H1 (cell line): ENCODE measurements around the gene PANX3. TPM values are rescaled to one million over a fixed set of nuclear protein-coding genes. Genes with fewer than 3 reads are reported as not detected.

Experiments used
- CTCF ChIA-PET: fragments of 300-600 bp; sonication (Branson Sonifier 250); formaldehyde crosslinking; loops from one replicate; lab custom pipeline; 2021; ENCODE audit not compliant: partially characterized antibody; lab: Charles Lee
- POLR2A ChIA-PET: fragments of 300-600 bp; sonication (Branson Sonifier 250); formaldehyde crosslinking; loops from one replicate; lab custom pipeline; 2021; ENCODE audit warnings: inconsistent platforms; ENCODE audit not compliant: partially characterized antibody; lab: Charles Lee
- DNase-seq, 2 experiments: peaks; one replicate each; pipeline versions ENCODE4 v3.0.0 to v3.0.0-alpha.2; 2010 to 2022; ENCODE audit warnings: low spot score in 2 of 2, low read depth in 1 of 2, mixed read lengths in 1 of 2
- FAIRE-seq: peaks from 2 replicates; lab custom pipeline; 2011; peaks lifted over from hg19 to GRCh38; lab: Jason Lieb, UNC
- H2AFZ ChIP-seq: 2 replicates; pipeline ENCODE4 v1.8.1; 2012; ENCODE audit warnings: low read length, inconsistent platforms
- H2AK5ac ChIP-seq: 2 replicates; pipeline ENCODE4 v1.6.1; 2013; ENCODE audit warnings: low read depth, low read length
- H2BK120ac ChIP-seq: replicated peaks from 2 replicates; pipeline ENCODE3; 2013; ENCODE audit warnings: low read depth, low read length, inconsistent platforms
- H2BK12ac ChIP-seq: 2 replicates; pipeline ENCODE4 v1.6.1; 2013; ENCODE audit warnings: low read depth, low read length
- H2BK15ac ChIP-seq: 2 replicates; pipeline ENCODE4 v1.6.1; 2013; ENCODE audit warnings: low read length
- H2BK20ac ChIP-seq: 2 replicates; pipeline ENCODE4 v1.6.1; 2013; ENCODE audit warnings: low read length
- H2BK5ac ChIP-seq: 2 replicates; pipeline ENCODE4 v1.6.1; 2013; ENCODE audit warnings: low read depth, low read length
- H3K14ac ChIP-seq: 2 replicates; pipeline ENCODE4 v1.6.1; 2013; ENCODE audit warnings: inconsistent platforms; ENCODE audit not compliant: insufficient read length
- H3K18ac ChIP-seq: 2 replicates; pipeline ENCODE4 v1.6.1; 2013; ENCODE audit warnings: low read length; ENCODE audit errors: extremely low read depth
- H3K23ac ChIP-seq: 2 replicates; pipeline ENCODE4 v1.6.1; 2013; ENCODE audit warnings: inconsistent platforms; ENCODE audit not compliant: insufficient read length
- H3K23me2 ChIP-seq: 2 replicates; pipeline ENCODE4 v1.6.1; 2013; ENCODE audit warnings: low read depth, low read length
- H3K27ac ChIP-seq: 2 replicates; pipeline ENCODE4 v1.6.1; 2011; ENCODE audit warnings: low read depth, low read length, inconsistent platforms
- H3K27me3 ChIP-seq, 4 experiments: replicated peaks in 1 of 4; 1 replicate in 1 of 4; 2 replicates in 3 of 4; pipeline versions ENCODE4 v1.6.1 to v1.8.1; 2011 to 2013; ENCODE audit warnings: low read length in 3 of 4, mild to moderate bottlenecking in 3 of 4, inconsistent platforms in 2 of 4, mixed read lengths in 2 of 4, moderate library complexity in 1 of 4; ENCODE audit not compliant: control insufficient read depth in 3 of 4, insufficient read depth in 3 of 4; ENCODE audit errors: extremely low read depth in 1 of 4
- H3K36me3 ChIP-seq, 4 experiments: 2 replicates each; pipeline versions ENCODE4 v1.6.1 to v1.8.1; 2011 to 2013; ENCODE audit warnings: mild to moderate bottlenecking in 4 of 4, low read length in 3 of 4, moderate library complexity in 2 of 4, control low read depth in 1 of 4, inconsistent platforms in 1 of 4; ENCODE audit not compliant: insufficient read depth in 4 of 4, control insufficient read depth in 2 of 4
- H3K4ac ChIP-seq: replicated peaks from 2 replicates; pipeline ENCODE3; 2013; ENCODE audit warnings: low read length, low read depth, mixed read lengths, inconsistent platforms; ENCODE audit not compliant: insufficient read length
- H3K4me1 ChIP-seq, 4 experiments: replicated peaks in 1 of 4; 1 replicate in 1 of 4; 2 replicates in 3 of 4; pipeline versions ENCODE4 v1.6.1 to v1.8.1; 2011 to 2013; ENCODE audit warnings: low read length in 3 of 4, inconsistent platforms in 2 of 4, mixed read lengths in 1 of 4; ENCODE audit not compliant: insufficient read depth in 4 of 4, control insufficient read depth in 3 of 4
- H3K4me2 ChIP-seq, 2 experiments: 2 replicates each; pipeline versions ENCODE4 v1.6.1 to v1.8.1; 2011 to 2013; ENCODE audit warnings: low read depth in 2 of 2, low read length in 2 of 2, control low read depth in 1 of 2, inconsistent platforms in 1 of 2, mild to moderate bottlenecking in 1 of 2; ENCODE audit not compliant: insufficient read depth in 1 of 2
- H3K4me3 ChIP-seq, 4 experiments: fragments of 200-600, 300-600 bp in 1 of 4; sonication (generic), shearing (Covaris generic), sonication (Bioruptor Twin) in 1 of 4; 2 replicates each; pipeline versions ENCODE4 v1.5.1 to v1.8.1; 2011 to 2016; ENCODE audit warnings: low read length in 4 of 4, low read depth in 3 of 4, control low read depth in 2 of 4, inconsistent platforms in 2 of 4, mild to moderate bottlenecking in 2 of 4, mixed read lengths in 1 of 4, moderate library complexity in 1 of 4; ENCODE audit not compliant: insufficient read depth in 2 of 4; ENCODE audit errors: extremely low read depth in 1 of 4
- H3K56ac ChIP-seq: replicated peaks from 2 replicates; pipeline ENCODE3; 2013; ENCODE audit warnings: low read depth, mild to moderate bottlenecking, mixed read lengths, low read length, inconsistent platforms; ENCODE audit not compliant: insufficient read length
- H3K79me1 ChIP-seq: 2 replicates; pipeline ENCODE4 v1.6.1; 2013; ENCODE audit warnings: low read depth, low read length, control low read depth
- H3K79me2 ChIP-seq, 2 experiments: 2 replicates each; pipeline versions ENCODE4 v1.6.1 to v1.8.1; 2012 to 2013; ENCODE audit warnings: low read length in 2 of 2, mild to moderate bottlenecking in 2 of 2, inconsistent platforms in 1 of 2; ENCODE audit not compliant: insufficient read depth in 2 of 2, control insufficient read depth in 1 of 2
- H3K9ac ChIP-seq, 4 experiments: replicated peaks in 1 of 4; 1 replicate in 1 of 4; 2 replicates in 3 of 4; pipeline versions ENCODE4 v1.6.1 to v1.8.1; 2011 to 2013; ENCODE audit warnings: low read depth in 3 of 4, low read length in 3 of 4, control low read depth in 2 of 4, mild to moderate bottlenecking in 2 of 4, moderate library complexity in 2 of 4, inconsistent platforms in 1 of 4; ENCODE audit errors: extremely low read depth in 1 of 4
- H3K9me3 ChIP-seq, 2 experiments: 2 replicates each; pipeline versions ENCODE4 v1.6.1 to v1.8.1; 2012 to 2013; ENCODE audit warnings: mild to moderate bottlenecking in 2 of 2, moderate library complexity in 2 of 2, control low read depth in 1 of 2, inconsistent platforms in 1 of 2, low read depth in 1 of 2, low read length in 1 of 2, mixed read lengths in 1 of 2; ENCODE audit not compliant: insufficient read depth in 2 of 2
- H4K20me1 ChIP-seq, 2 experiments: replicated peaks in 1 of 2; 2 replicates each; pipeline versions ENCODE3 to v1.8.1; 2011 to 2013; ENCODE audit warnings: inconsistent platforms in 2 of 2, low read length in 2 of 2, mild to moderate bottlenecking in 1 of 2; ENCODE audit not compliant: insufficient read depth in 2 of 2, control insufficient read depth in 1 of 2
- H4K5ac ChIP-seq: 2 replicates; pipeline ENCODE4 v1.6.1; 2013; ENCODE audit warnings: low read length, low read depth, mixed read lengths, inconsistent platforms; ENCODE audit not compliant: insufficient read length
- H4K8ac ChIP-seq: 2 replicates; pipeline ENCODE4 v1.8.0; 2013; ENCODE audit warnings: mild to moderate bottlenecking, moderate library complexity, low read length, inconsistent platforms; ENCODE audit not compliant: insufficient read depth; ENCODE audit errors: extremely low read depth
- H4K91ac ChIP-seq: replicated peaks from 2 replicates; pipeline ENCODE3; 2013; ENCODE audit warnings: low read length, mixed read lengths, inconsistent platforms; ENCODE audit not compliant: insufficient read length
- PHF8 ChIP-seq: fragments of 200-600 bp; sonication (generic); conservative IDR thresholded peaks from 2 replicates; pipeline ENCODE4 v1.7.1; 2012; ENCODE audit warnings: low read depth, mild to moderate bottlenecking, inconsistent platforms, low read length, moderate library complexity
- SP2 ChIP-seq: IDR thresholded peaks from 2 replicates; pipeline ENCODE4 v1.6.1; 2012; ENCODE audit warnings: mild to moderate bottlenecking, low read length, inconsistent platforms
- YY1 ChIP-seq: IDR thresholded peaks from 2 replicates; pipeline ENCODE4 v1.6.1; 2011; ENCODE audit warnings: low read depth, mild to moderate bottlenecking, low read length
- WGBS, 2 experiments: shearing (Covaris generic) in 1 of 2; methylation state at CpG; one replicate each; pipeline versions ENCODE4 v1.1.6 to v1.1.7; 2013 to 2015; ENCODE audit warnings: low lambda C conversion rate in 2 of 2, mixed read lengths in 2 of 2, inconsistent platforms in 1 of 2, low coverage in 1 of 2, missing lambda C conversion rate in 1 of 2; ENCODE audit not compliant: insufficient replicate concordance in 2 of 2, insufficient coverage in 1 of 2, insufficient read length in 1 of 2; ENCODE audit errors: extremely low coverage in 1 of 2, missing lambda C conversion rate in 1 of 2; 5-methylcytosine and 5-hydroxymethylcytosine counted together
- polyA plus RNA-seq, 7 experiments: library from polyadenylated mRNA; depleted of rRNA in 3 of 7; stranded (reverse) in 5 of 7; unstranded in 2 of 7; fragments of >200 nt in 5 of 7; fragments of 200-250 nt in 2 of 7; gene quantifications; 1 replicate in 5 of 7; 2 replicates in 1 of 7; 4 replicates in 1 of 7; pipeline versions ENCODE4 v1.2.1 to v1.2.3, GENCODE V29; 2011 to 2013; ENCODE audit warnings: missing spikeins in 2 of 7, mixed read lengths in 2 of 7
- total RNA-seq: library from RNA; stranded (reverse); fragmentation: NEBNext Ultra II Directional; extraction: Animal tissue kit (Norgen Biotek cat#: 25700); gene quantifications from 2 replicates; pipeline ENCODE4 v1.2.1, GENCODE V29; 2021

Gene PANX3
- total and polyA plus RNA-seq, 2 of the 8 experiments (the other 6 are each of a cell fraction or from before 2014, with no cell fraction given): not detected

DNA sequence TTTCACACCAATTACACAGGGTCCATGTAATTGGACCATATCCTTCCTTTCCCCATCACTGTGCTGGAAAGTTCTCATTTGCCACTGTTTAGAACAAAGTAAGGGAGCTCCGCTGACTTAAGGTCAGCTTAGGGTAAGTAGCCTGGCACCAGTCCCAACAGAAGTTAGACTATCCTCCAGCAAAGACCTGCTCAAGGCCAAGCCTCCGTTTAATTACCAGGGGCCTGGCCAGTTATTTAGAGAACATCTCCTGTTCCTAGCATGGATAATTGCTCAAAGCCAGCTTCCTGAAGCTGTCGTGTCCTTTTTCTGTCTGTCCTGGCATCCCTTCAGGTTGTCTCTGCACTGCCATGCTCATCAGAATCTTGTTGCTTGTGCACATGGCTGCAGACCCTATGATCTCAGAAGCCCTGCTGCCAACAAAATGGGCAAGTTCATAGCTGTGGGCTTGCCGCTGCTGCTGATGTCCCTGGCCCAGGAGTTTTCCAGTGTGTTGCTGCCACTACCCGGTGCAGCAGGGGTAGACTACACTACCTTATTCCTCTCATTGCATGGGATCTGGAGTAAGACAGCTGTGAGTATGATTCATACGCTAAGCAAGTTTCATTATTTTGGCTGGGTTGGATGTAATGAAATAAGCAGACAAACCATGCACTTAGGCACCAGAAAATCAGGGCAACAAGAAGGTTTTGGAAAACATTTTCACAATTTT is 33.4 kb upstream of the PANX3 start:
- Histone ChIP-seq H2BK5ac (no peak overlapping the region), H3K4ac (no peak overlapping the region), H3K23ac (no peak overlapping the region), H2AK5ac (no peak overlapping the region), H4K91ac (no peak overlapping the region), H3K18ac (no peak overlapping the region), H3K14ac (no peak overlapping the region), H2BK15ac (no peak overlapping the region), H4K20me1 (no peaks in the 10 kb centered on the region), H3K79me1 (no peaks in the 10 kb centered on the region), H2AFZ (peak overlapping the region; percentile 15; the same call in 1 of the 2 replicates), H3K9ac (no peak overlapping the region), H3K79me2 (no peaks in the 10 kb centered on the region), H3K27me3 (no peaks in the 10 kb centered on the region), H3K4me2 (no peak overlapping the region), H2BK12ac (no peak overlapping the region), H3K9me3 (no peaks in the 10 kb centered on the region), H3K4me1 (no peaks in the 10 kb centered on the region), H3K23me2 (no peaks in the 10 kb centered on the region), H3K4me3 (no peak overlapping the region), H3K27ac (no peak overlapping the region), H2BK120ac (no peak overlapping the region), H3K36me3 (no peaks in the 10 kb centered on the region), H4K8ac (no peak overlapping the region), H2BK20ac (no peak overlapping the region), H4K5ac (no peak overlapping the region), H3K56ac (no peak overlapping the region)
- POLR2A ChIA-PET: no interaction called here
- CTCF ChIA-PET: interaction anchor here (0.9 to 3.4 kb wide), 7 partner anchors 7 to 506 kb away, joined by 3 to 16 read pairs (median 5); no protein-coding TSS in a partner anchor
- FAIRE-seq (no peak), DNase-seq (no peak)
- 90% methylated on average over 6 of the region's 6 CpGs; no CpG with 5 or more reads in 1 of the 2 experiments for WGBS, 2 experiments
- TF ChIP-seq YY1 (no peak), SP2 (no peak), PHF8 (no peak)
